Stimulated activated CD8-positive, alpha-beta memory T cell treated with anti-CD3 and anti-CD28 coated beads, Interleukin-7, amount 100 ng/mL, for 24 hours (primary cell): Measurements from ENCODE around the gene CCR8.
"Not testable (repeated sequence)": the region's sequence is repeated elsewhere in the genome, so short reads cannot be mapped to it uniquely, and the experiment has no call there.

Experiments used
- DNase-seq: peaks from one replicate; pipeline ENCODE4 v3.0.0-alpha.2; 2020; ENCODE audit warnings: low read depth

The CCR8 gene

DNA sequence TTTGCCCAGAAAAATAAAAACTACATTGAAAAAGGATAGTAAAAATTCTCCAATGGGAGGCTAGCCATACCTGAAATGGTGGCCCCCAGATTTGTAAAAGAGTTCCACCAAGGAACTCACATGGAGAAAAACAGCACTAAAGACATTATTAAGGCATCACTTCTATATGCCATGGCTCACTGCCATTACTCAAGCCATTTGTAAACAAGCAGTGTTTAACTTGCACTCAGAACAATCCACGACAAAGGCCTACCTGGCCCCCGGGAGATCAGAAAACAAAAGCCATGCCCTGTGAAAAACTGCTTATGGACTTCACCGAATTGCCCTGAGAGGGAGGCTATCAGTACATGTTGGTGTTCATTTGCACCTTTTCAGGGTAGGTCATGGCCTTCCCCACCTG, 19.6 kb downstream of the CCR8 start:
- DNase-seq, result no peak

DNA sequence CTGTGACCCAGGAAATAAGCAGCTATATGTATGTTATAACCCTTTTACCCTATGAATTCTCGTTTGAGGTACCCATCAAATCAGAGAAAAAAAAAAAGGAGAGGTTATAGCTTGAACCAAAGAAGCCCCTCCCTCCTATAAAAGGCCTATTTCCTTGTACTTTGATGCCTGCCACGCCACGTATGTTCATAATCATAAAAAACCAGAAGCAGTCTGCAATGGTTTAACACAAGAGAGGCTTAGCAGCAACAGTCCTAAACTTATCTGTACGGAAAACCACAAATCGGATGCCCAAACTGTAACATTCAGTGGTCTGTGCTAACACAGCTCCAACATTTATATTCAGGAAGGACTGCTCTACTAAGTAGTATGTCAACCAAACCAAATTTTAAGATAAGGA, 21.2 kb downstream of the CCR8 start:
- DNase-seq, result no peak

GRCh38 chr3:39351134-39351533, 21.6 kb downstream of the CCR8 start:
- DNase-seq, result not testable (repeated sequence)

DNA sequence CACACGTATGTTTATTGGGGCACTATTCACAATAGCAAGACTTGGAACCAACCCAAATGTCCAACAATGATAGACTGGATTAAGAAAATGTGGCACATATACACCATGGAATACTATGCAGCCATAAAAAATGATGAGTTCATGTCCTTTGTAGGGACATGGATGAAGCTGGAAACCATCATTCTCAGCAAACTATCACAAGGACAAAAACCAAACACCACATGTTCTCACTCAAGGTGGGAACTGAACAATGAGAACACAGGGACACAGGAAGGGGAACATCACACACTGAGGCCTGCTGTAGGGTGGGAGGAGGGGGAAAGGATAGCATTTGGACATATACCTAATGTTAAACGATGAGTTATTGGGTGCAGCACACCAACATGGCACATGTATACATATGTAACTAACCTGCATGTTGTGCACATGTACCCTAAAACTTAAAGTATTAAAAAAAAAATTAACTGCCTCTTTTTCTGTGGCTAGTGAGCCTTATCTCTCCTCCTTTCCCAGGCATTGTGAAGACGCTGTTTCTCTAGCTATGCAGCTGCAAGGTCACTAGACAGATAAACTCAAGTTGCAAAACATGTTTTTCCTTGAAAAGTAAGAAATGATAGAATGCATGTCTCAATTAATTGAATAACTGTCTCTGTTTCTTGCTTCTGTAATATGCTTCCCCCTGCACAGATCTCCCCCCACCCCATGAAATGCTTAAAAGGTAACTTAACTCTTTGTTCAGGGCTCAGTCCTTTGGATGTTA, 23.8 kb downstream of the CCR8 start:
- DNase-seq, result not testable (repeated sequence)

GRCh38 chr3:39358333-39358732, 28.8 kb downstream of the CCR8 start:
- DNase-seq, result no peak

- peak; percentile 19 for DNase-seq
Observed at GRCh38 chr3:39361252-39361927, 31.9 kb downstream of the CCR8 start.

GRCh38 chr3:39362192-39362591, 32.7 kb downstream of the CCR8 start:
- no peak for DNase-seq

- DNase-seq, result no peak
Observed at GRCh38 chr3:39362812-39363211, 33.3 kb downstream of the CCR8 start.

DNA sequence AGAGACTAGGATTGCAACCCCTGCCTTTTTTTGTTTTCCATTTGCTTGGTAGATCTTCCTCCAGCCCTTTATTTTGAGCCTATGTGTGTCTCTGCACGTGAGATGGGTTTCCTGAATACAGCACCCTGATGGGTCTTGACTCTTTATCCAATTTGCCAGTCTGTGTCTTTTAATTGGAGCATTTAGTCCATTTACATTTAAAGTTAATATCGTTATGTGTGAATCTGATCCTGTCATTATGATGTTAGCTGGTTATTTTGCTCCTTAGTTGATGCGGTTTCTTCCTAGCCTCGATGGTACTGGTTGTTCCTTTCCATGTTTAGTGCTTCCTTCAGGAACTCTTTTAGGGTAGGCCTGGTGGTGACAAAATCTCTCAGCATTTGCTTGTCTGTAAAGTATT, 40.9 kb downstream of the CCR8 start:
- DNase-seq, result not testable (repeated sequence)

DNA sequence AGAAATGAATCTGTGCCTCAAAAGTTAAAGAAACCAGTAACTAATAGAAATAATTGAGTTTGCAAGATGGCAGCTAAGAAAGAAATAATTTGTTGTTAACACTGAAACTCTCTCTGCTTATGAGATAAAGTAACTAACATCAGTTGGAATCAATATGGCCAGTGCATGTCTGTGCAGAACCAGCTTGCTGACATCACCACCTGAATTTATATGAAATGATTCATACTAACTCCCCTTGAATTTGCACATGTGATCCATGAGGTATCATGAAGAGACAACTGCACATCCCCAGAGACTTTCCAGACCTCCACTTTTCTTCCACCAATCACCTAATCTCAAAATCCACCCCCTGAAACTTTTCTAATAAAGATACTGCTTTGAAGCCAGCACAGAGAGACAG, 43.3 kb downstream of the CCR8 start:
- no peak for DNase-seq

DNA sequence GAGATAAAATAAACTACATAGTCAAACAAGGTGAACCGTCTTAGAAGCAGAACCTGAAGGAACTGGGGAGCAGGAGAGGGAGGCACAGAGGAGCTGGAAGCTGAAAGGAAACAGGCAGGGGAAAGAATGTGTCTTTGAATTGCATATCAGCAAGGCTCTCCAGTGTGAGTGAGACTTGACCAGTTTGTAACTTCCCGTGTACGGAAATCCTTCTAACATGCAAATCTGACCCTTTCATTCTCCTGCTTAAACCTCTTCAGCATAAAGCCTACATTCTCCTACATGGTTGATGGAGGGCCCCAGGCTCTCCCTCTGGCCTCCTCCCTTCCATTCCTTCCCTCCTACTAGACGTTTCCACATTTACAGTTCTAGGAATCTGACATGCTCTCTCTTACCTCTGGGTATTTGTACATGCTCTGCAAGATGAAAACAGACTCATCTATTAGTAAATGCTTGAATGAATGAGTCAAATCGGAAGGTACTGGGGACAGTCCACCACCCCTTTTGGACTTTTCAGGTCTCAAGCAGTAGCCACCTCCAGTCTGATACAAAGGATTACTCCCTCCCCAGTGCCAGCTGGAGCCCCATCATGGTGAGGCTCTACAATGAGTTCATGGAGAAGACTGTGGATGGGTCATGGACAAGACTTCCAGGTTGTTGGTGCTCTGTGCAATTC, 47.6 kb downstream of the CCR8 start:
- no peak for DNase-seq

DNA sequence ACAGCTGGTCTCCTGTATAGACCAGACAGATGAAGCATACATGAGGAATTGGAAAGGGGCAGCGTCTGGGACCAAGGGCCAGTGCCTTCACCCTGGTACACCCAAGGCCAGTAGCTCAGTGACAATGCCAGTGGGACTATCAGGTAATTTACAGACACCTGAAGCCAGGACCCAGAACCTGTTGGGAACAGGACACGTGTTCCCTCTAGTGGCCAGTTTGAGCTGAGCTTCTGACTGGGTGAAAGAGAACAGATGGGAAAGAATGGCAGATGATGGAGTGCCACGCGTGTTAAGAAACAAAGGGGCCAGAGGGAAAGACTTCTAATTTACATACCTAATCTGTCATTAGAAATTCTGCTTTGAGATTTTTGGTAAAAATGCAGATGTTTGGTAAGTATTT, 48.6 kb downstream of the CCR8 start:
- peak; percentile 9 for DNase-seq

- DNase-seq, result no peak
Observed at GRCh38 chr3:39378957-39379777, 49.7 kb downstream of the CCR8 start.

DNA sequence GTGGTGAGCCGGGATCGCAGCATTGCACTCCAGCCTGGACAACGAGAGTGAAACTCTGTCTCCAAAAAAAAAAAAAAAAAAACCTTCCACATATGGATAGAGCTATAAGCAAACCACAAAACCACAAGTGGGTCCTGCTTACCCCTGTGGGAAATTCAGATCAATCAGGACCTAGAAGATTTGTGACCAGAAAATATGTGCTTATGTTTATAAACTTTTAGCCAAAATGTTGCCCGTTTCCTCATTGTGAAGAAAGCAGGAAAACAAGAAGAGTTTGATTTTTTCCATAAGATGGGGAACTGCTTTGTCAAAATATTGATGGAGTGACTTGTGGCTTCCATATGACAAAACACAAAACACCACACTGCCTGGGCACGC, 50.3 kb downstream of the CCR8 start:
- DNase-seq, result no peak

DNA sequence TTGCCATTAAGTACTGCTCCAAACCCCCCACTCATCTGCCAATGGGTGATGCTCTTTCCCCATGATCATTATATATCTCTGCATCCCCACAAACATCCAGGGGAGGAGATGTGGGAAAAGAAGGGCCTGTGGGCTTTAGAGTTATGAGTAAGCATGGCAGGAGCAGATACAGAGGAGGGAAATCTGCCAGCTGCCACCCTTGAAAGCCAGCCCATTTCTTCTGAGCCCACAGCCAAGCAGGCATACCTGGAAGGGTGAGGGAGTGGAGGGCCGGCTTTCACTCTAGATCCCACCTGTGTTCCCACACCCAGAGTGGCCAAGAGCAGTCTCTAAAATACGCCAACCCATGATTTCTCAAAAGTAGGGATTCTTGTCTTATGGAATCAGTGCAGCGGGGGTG, 51.9 kb downstream of the CCR8 start:
- DNase-seq, result no peak
